ENCODE measurements around the gene DLEU7.

DLEU7 gene

DNA sequence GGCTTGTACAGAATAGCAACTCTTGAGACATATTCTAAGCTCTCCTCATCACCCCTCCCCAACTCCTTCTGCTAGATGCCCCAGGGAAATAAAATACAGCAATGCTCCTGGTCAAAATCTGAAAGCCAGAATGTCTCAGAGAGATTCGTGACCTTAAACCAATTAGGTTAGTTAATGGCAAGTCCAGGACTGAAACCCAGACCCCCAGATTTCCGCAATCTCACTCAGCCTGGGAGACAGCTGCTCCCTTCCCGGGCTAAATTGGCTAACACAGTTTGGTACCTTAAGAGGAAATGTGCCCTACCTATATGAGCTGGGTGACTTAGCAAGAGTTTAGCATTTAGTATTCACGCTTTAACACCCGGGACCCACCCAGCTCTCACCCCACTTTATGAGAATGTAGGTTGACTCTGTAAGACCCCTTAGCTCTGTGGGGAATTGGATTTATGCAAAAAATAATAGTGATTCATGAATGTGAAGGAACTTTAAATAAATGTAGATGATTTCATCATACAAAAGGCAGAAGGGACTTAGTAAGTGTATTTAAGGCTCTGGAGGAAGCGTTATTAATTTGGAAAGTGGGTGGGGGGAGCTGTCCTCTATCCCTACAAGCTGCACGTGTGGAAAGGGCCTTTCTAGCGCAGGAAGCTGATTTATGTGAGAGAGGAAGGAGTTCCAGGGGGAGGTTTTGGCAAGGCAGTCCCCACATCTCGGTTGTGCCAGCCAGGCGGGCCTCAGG is 1.1 kb downstream of the DLEU7 start:
- DNase-seq = no peak

GRCh38 chr13:50841786-50842185 is 1.7 kb downstream of the DLEU7 start:
- DNase-seq = no peak

DNA sequence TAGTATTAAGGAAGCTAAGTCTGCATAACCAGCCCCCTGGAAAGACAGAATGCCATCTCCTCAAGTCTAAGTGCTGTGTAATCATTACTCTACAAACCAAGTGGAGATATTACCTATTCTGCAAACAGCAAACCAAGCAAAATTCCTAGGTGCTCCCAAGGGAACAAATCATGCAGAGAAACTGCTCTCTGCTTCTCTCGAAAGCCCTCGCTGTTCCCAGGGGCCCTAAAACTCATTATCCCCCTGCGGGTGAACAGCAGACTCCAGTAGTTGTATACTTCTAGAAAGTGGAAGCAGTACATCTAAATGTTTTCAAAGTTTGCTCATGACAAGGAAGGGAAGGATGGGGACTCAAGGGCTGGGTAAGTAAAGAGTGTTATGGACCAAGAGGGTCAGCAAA is 3.2 kb downstream of the DLEU7 start:
- DNase-seq = no peak

- no peak for DNase-seq
These were observed 3.7 kb downstream of the DLEU7 start for GRCh38 chr13:50839828-50840227.

DNA sequence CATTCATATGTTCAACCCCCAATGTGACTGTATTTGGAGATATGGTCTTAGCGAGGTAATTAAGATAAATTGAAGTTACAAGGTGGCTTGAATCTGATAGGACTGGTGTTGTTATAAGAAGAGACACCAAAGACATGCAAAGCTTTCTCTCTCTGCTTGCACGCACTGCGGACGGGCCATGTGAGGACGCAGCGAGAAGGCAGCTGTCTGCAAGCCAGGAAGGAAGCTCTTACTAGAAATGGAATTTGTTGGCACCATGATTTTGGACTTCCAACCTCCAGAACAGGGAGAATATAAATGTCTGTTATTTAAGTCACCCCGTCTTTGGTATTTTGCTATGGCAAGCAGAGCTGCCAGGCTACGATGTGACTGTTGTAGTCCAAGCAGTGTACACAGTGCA is 4.8 kb downstream of the DLEU7 start:
- no peak for DNase-seq

GRCh38 chr13:50838031-50838430 is 5.5 kb downstream of the DLEU7 start:
- no peak for DNase-seq

DNA sequence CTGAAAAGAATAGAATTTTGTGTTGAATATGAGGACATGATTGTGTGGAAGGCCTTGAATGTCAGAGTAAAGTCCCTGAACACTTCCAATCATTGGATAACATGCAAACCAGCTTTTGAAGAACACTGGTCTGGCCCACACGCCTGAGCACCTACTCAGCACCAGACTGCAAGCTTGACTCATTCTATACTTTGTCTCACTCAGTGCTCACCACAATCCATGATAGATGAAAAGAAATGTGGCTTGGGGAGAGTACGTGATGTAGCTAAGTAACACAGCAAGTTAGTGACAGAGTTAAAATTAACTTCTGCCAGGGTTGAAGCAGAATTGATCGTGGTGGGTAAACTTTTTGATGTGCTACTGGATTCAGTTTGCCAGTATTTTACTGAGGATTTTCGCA is 12.0 kb downstream of the DLEU7 start:
- DNase-seq = no peak

DNA sequence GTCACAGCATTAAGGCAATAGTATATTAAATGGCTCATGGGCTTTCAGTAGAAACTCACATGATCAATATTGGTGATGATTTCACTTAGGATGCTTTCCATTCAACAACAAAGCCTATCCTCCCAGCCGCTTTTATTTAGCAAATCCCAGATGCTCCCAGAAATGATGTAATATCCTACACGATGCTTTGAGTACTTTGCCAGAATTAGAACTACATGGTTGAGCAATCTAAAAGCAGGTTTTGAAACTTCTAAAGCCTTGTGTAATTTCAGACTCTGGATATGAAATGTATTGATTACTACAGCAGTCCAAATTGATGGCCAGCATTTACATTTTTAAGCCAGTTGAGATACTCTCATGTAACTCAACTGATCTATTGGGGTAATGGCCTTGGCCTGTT is 13.6 kb downstream of the DLEU7 start:
- no peak for DNase-seq

GRCh38 chr13:50829226-50829625 is 14.3 kb downstream of the DLEU7 start:
- no peak for DNase-seq

GRCh38 chr13:50826035-50826434 is 17.5 kb downstream of the DLEU7 start:
- DNase-seq = no peak

GRCh38 chr13:50812242-50812641 is 31.2 kb downstream of the DLEU7 start:
- no peak for DNase-seq

GRCh38 chr13:50810998-50811397 is 32.5 kb downstream of the DLEU7 start:
- no peak for DNase-seq

DNA sequence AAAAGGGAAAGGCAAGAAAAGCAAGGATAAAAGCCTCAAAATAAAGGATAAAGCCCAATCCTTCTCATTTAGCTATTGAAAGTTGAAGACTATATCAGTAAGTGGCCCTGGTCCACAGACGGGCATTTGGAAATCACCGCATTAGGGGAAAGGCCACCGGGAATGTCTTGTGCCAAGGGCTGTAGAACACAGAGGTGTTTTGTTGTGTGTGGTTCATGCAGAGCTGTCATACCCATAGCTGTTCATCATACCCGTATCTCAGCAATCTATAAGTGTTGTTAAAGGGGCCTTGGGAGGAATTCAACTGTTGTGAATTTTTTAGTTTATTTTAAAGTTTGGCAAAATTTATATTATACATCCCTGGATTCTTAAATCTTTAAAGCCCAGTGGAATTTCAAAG is 33.0 kb downstream of the DLEU7 start:
- DNase-seq = no peak

DNA sequence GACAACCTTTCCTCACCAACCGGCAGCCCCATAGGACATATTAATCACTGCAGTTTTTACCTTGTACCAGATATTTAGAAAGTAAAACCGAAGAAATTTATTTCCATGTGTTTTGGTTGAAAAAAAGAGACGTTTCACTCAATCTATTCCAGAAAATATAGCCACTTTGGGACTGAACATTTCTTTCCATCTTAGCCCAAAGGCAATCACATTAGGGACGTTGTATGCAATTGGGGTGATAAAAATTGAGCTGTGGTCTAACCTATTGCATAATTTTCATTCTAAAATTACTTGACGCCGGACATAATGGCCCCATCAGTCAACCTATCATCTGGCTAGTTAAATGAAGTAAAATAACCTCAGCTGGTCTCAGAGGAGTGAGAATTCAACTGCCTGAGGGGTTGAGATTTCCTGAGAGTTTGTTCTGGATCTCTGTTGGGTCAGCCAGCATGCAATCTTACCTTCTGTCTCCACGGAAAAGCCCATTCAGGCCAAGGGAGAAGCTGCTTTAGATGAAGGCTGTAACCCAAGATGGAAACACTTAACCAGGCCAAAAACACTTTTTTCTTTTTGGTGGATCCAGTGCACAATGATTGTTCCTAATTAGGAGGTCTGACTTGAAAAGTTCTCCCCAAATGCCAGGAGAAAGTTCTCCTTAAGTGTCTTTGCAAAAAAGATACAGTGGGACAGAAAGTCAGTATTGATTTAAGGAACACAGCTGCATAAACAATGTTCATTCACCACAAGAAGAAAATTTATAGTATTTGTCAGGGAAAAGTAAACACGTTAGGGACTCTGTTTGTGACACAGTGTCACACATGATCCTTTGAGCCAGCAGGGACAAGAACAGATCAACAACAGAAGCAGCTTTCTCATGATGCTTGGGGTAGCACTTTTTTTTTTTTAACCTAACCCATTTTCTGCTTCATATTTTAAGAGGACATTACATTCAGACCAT is 34.1 kb downstream of the DLEU7 start:
- no peak for DNase-seq

DNA sequence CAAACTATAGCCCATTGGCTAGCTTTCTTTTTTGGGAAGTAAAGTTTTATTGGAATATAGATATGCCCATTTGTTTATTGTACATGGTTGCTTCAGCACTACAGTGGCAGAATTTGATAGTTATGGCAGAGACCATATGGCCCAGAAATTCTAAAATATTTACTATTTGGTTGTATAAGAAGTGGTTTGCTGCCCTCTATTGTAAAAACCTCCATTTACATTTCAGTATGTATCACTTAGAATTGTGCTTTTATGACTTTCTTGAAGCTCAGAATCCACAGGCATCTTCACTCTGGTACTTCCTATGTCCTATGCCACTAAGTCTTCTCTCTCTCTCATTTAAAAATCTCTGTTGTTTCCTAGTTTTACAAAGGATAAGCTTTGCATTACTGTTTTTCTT is 37.7 kb downstream of the DLEU7 start:
- DNase-seq = no peak

- peak in 1 of 2 experiments; percentile 6 for DNase-seq
These were observed 42.2 kb downstream of the DLEU7 start for GRCh38 chr13:50801087-50801931.

- DNase-seq = no peak
These were observed 43.3 kb downstream of the DLEU7 start for GRCh38 chr13:50800091-50800739.

DNA sequence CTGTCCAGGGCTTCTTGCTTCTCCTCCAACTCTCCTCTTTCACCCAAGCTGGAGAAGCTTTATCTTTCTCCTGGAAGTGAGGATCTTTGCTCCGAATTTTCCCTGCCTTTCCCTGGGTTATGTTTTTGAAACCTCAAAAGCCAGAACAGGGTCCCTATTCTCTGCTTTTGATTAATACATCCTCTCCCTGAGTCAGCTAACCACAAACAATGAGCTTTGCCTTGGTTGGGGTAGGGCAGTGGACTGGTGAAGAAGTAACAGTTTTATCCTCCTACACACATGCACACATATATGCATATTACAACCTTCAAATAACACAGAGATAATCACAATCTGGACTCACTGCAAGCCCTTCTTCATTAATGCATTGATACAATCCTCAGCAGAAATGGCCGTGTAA is 44.6 kb downstream of the DLEU7 start:
- no peak for DNase-seq

DNA sequence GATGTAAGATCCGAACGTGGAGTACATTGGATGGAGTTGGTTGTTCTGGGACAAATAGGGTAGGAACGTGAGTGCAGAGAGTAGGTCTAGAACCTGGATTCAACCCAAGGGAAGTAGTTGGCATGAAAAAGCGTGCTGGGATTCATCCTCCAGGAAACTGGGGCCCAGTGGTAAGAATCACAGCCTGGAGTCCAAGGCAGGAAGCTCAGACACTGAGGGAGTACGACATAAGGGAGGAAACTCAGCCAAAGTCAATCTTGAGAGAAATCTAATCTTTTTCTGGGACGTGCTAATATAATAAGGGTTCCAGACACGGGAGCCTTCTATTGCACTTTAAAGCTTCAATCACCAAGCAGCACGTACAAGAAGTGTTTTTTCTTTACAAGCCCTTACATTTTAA is 46.4 kb downstream of the DLEU7 start:
- no peak for DNase-seq

GRCh38 chr13:50796463-50796862 is 47.0 kb downstream of the DLEU7 start:
- no peak for DNase-seq

DNA sequence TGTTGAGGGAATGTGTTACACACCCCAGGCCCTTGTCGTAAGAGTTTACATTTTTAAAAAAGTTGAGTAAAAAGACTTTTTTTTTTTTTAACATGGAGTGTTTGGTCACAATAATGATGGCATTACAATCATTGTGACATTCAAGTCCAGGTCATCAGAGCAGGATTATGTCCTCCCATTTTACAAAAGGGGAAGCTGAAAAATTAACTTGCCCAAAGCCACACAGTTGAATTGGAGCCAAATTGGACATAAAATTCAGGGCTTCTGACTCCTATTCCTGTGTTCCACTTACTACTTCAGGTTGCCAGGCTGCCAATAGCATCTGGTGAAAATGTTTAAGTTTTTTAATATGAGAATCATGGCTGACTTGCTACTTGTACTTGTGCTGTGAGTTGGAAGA is 49.3 kb downstream of the DLEU7 start:
- DNase-seq = no peak

DNA sequence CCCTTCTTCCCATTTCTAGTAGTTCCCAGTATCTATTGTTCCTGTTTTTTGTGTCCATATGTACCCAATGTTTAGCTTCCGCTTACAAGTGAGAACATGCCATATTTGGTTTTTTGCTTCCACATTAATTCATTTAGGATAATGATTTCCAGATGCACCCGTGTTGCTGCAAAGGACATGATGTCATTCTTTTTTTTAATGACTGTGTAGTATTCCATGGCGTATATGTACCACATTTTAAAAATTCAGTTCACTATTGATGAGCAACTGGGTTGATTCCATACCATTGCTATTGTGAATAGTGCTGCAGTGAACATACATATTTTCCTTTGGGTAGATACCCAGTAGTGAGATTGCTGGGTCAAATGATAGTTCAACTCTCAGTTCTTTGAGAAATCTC is 50.5 kb downstream of the DLEU7 start:
- no peak for DNase-seq

Measured in SW 1271 (cell line).